ENCODE measurements around the gene NFAT5.

DNA sequence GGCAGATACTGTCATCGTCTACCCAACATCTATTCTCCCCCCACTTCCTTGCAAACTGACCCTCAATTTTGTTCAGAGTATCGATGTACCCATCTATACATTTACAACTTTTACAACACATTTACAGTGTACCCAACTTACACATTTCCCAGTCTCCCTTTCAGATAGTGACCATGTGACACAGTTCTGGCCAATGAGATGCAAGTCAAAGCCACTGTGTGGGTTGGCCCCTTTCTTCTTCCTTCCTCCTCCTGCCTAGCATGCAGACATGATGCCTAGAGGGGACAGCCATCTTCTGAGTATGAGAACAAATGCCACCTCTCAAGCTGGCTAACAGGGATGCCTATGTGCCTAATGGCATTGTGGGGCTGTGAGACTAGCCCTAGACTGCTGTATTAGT lies 11.3 kb upstream of the NFAT5 start:
- TF ChIP-seq, protein P1, sequence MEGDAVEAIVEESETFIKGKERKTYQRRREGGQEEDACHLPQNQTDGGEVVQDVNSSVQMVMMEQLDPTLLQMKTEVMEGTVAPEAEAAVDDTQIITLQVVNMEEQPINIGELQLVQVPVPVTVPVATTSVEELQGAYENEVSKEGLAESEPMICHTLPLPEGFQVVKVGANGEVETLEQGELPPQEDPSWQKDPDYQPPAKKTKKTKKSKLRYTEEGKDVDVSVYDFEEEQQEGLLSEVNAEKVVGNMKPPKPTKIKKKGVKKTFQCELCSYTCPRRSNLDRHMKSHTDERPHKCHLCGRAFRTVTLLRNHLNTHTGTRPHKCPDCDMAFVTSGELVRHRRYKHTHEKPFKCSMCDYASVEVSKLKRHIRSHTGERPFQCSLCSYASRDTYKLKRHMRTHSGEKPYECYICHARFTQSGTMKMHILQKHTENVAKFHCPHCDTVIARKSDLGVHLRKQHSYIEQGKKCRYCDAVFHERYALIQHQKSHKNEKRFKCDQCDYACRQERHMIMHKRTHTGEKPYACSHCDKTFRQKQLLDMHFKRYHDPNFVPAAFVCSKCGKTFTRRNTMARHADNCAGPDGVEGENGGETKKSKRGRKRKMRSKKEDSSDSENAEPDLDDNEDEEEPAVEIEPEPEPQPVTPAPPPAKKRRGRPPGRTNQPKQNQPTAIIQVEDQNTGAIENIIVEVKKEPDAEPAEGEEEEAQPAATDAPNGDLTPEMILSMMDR (IDR thresholded peaks at IDR 0.05), result no peak
- TF ChIP-seq EP300 (IDR thresholded peaks at IDR 0.05), result no peak
- no peak for TF ChIP-seq POLR2A (IDR thresholded peaks at IDR 0.05)

Measured in ovary (tissue), 3 donors.